Activated CD8-positive, alpha-beta T cell treated with anti-CD3 and anti-CD28 coated beads for 36 hours (primary cell): ENCODE results near the gene DARS1. TPM values are rescaled to one million over a fixed set of nuclear protein-coding genes. Genes with fewer than 3 reads are reported as not detected.

Source experiments
- ATAC-seq: fragments of 200-7000 bp; cut with Tn5 transposase; one replicate; pipeline ENCODE4 v1.10.0; 2021; ENCODE audit warnings: mild to moderate bottlenecking, moderate library complexity
- CTCF ChIA-PET: fragments of 350-600 bp; sonication (Branson Sonifier 250); formaldehyde crosslinking; loops from one replicate; lab custom pipeline; 2021; ENCODE audit warnings: antibody characterized with exemption; lab: Charles Lee
- POLR2A ChIA-PET: fragments of 350-600 bp; sonication (Branson Sonifier 250); formaldehyde crosslinking; loops from one replicate; lab custom pipeline; 2021; ENCODE audit warnings: antibody characterized with exemption; lab: Charles Lee
- DNase-seq: peaks from one replicate; pipeline ENCODE4 v3.0.0-alpha.2; 2020
- H3K27ac Mint-ChIP-seq: one replicate; pipeline ENCODE4 v1.8.0; 2021; ENCODE audit warnings: mild to moderate bottlenecking, mixed read lengths
- H3K27me3 Mint-ChIP-seq: one replicate; pipeline ENCODE4 v1.8.0; 2021; ENCODE audit warnings: mixed read lengths
- H3K36me3 Mint-ChIP-seq: one replicate; pipeline ENCODE4 v1.8.0; 2021; ENCODE audit warnings: low read depth, mixed read lengths
- H3K4me1 Mint-ChIP-seq: one replicate; pipeline ENCODE4 v1.8.0; 2021; ENCODE audit warnings: low read depth, mixed read lengths
- H3K4me3 Mint-ChIP-seq: one replicate; pipeline ENCODE4 v1.8.0; 2021; ENCODE audit warnings: mild to moderate bottlenecking, moderate library complexity, mixed read lengths
- H3K9me3 Mint-ChIP-seq: one replicate; pipeline ENCODE4 v1.8.0; 2021; ENCODE audit warnings: mixed read lengths
- intact Hi-C: fragments of 100-400 bp; cut with micrococcal nuclease; formaldehyde crosslinking; loops from one replicate; pipeline ENCODE4 v1.10.0; 2022
- total RNA-seq, 2 experiments: library from RNA; stranded (reverse); gene quantifications; one replicate each; pipeline ENCODE4 v1.2.3, GENCODE V29; 2021
- TF ChIP-seq, protein P1 (sequence below): fragments of 200-600 bp; IDR thresholded peaks from one replicate; pipeline ENCODE4 v1.8.0; 2022; ENCODE audit warnings: antibody characterized with exemption, mild to moderate bottlenecking

Gene DARS1
- total RNA-seq, 2 experiments from 2014 or later: 210 to 211 TPM

GRCh38 chr2:135903650-135904049 lies 81.8 kb downstream of the DARS1 start:
- Mint-ChIP-seq H3K4me3 (no peak overlapping the region), H3K4me1 (no peaks in the 10 kb centered on the region), H3K27me3 (no peaks in the 10 kb centered on the region), H3K27ac (no peak overlapping the region), H3K9me3 (no peaks in the 10 kb centered on the region), H3K36me3 (peaks cover 22% of the 10 kb centered on the region)
- intact Hi-C loops: no loop called here
- no peak for DNase-seq
- ChIA-PET POLR2A (interaction anchor here (1.0 to 1.2 kb wide), 2 partner anchors 15 to 28 kb away, joined by 4 to 6 read pairs; no protein-coding TSS in a partner anchor), CTCF (interaction anchor here (3.6 kb wide), 1 partner anchor 11 kb away, joined by 14 read pairs; no protein-coding TSS in a partner anchor)
- no peak for ATAC-seq
- TF ChIP-seq, protein P1, sequence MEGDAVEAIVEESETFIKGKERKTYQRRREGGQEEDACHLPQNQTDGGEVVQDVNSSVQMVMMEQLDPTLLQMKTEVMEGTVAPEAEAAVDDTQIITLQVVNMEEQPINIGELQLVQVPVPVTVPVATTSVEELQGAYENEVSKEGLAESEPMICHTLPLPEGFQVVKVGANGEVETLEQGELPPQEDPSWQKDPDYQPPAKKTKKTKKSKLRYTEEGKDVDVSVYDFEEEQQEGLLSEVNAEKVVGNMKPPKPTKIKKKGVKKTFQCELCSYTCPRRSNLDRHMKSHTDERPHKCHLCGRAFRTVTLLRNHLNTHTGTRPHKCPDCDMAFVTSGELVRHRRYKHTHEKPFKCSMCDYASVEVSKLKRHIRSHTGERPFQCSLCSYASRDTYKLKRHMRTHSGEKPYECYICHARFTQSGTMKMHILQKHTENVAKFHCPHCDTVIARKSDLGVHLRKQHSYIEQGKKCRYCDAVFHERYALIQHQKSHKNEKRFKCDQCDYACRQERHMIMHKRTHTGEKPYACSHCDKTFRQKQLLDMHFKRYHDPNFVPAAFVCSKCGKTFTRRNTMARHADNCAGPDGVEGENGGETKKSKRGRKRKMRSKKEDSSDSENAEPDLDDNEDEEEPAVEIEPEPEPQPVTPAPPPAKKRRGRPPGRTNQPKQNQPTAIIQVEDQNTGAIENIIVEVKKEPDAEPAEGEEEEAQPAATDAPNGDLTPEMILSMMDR: no peak

- ATAC-seq (no peak), DNase-seq (no peak)
- Mint-ChIP-seq H3K36me3 (peaks cover 5% of the 10 kb centered on the region), H3K4me3 (no peak overlapping the region), H3K4me1 (no peaks in the 10 kb centered on the region), H3K9me3 (no peaks in the 10 kb centered on the region), H3K27ac (no peak overlapping the region), H3K27me3 (no peaks in the 10 kb centered on the region)
- intact Hi-C loops: no loop called here
- TF ChIP-seq, protein P1: no peak
- ChIA-PET POLR2A (no interaction called here), CTCF (no interaction called here)
These were observed 85.9 kb downstream of the DARS1 start for GRCh38 chr2:135899567-135899966.

- Mint-ChIP-seq H3K9me3 (no peaks in the 10 kb centered on the region), H3K4me1 (no peaks in the 10 kb centered on the region), H3K27me3 (no peaks in the 10 kb centered on the region), H3K27ac (no peak overlapping the region), H3K36me3 (peaks cover 5% of the 10 kb centered on the region), H3K4me3 (no peak overlapping the region)
- intact Hi-C loops: no loop called here
- TF ChIP-seq, protein P1: no peak
- DNase-seq (no peak), ATAC-seq (no peak)
- POLR2A ChIA-PET: interaction anchor here (2.5 kb wide), 1 partner anchor 22 kb away, joined by 9 read pairs; the partner anchor contains the start of gene MCM6
- CTCF ChIA-PET: no interaction called here
These were observed 87.1 kb downstream of the DARS1 start for GRCh38 chr2:135898234-135898786.

- intact Hi-C loops: no loop called here
- H3K27me3 Mint-ChIP-seq: no peaks in the 10 kb centered on the region
- H3K9me3 Mint-ChIP-seq: no peaks in the 10 kb centered on the region
- H3K27ac Mint-ChIP-seq: no peak overlapping the region
- peaks cover 5% of the 10 kb centered on the region for H3K36me3 Mint-ChIP-seq
- no peak for ATAC-seq
- no peak for DNase-seq
- CTCF ChIA-PET: interaction anchor here (0.7 to 1.5 kb wide), 4 partner anchors 19 to 528 kb away, joined by 3 to 7 read pairs (median 4); no protein-coding TSS in a partner anchor
- TF ChIP-seq, protein P1: no peak
- no peaks in the 10 kb centered on the region for H3K4me1 Mint-ChIP-seq
- POLR2A ChIA-PET: interaction anchor here (1.0 kb wide), 1 partner anchor 9 kb away, joined by 3 read pairs; no protein-coding TSS in a partner anchor
- no peak overlapping the region for H3K4me3 Mint-ChIP-seq
These were observed 90.5 kb downstream of the DARS1 start for GRCh38 chr2:135894930-135895329.

DNA sequence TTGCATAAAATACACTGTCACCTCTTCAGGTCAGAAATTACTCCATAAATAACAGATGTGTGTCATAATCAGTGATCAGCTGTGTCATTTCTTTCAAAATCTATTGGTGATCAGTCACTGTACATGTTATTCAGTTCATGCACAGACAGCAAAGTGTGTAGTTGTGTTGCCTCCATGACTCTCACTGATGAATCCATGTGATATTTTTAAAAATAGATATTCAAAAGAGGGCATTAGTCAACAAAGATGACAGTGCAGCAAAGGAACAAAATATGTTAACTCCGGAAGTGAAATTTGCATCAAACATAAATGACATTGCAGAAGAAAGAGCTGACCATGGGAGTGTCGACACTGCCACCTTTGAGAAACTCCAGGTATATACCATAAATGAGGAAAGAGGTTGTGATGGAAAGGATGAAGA lies 92.0 kb downstream of the DARS1 start:
- H3K36me3 Mint-ChIP-seq: peaks cover under 1% of the 10 kb centered on the region
- ChIA-PET CTCF (interaction anchor here (0.8 to 1.1 kb wide), 3 partner anchors 11 to 491 kb away, joined by 3 to 4 read pairs (median 4); no protein-coding TSS in a partner anchor), POLR2A (interaction anchor here (1.2 kb wide), 1 partner anchor 17 kb away, joined by 4 read pairs; the partner anchor contains the start of gene MCM6)
- DNase-seq: no peak
- H3K27me3 Mint-ChIP-seq: no peaks in the 10 kb centered on the region
- no peak overlapping the region for H3K4me3 Mint-ChIP-seq
- TF ChIP-seq, protein P1: no peak
- H3K9me3 Mint-ChIP-seq: peaks cover 3% of the 10 kb centered on the region
- no peak overlapping the region for H3K27ac Mint-ChIP-seq
- no peaks in the 10 kb centered on the region for H3K4me1 Mint-ChIP-seq
- intact Hi-C loops: no loop called here
- ATAC-seq: no peak
